Panc1 (cell line): ENCODE results near the gene AEBP1. TPM values are rescaled to one million over a fixed set of nuclear protein-coding genes. Genes with fewer than 3 reads are reported as not detected.

Experiments
- ATAC-seq: fragments of 200-7000 bp; cut with Tn5 transposase; 2 replicates; pipeline ENCODE4 v1.9.1; 2020; ENCODE audit warnings: mild to moderate bottlenecking, moderate library complexity
- Bru-seq: library from RNA; stranded (reverse); fragments of 400-500 nt; gene quantifications from one replicate; lab custom pipeline; 2021; lab: Mats Ljungman, UMichigan
- BruChase-seq, 2 experiments: library from RNA; stranded (reverse); fragments of 400-500 nt; gene quantifications; one replicate each; lab custom pipeline; 2021; lab: Mats Ljungman, UMichigan
- BruUV-seq: library from RNA; stranded (reverse); fragments of 400-500 nt; replicated peaks from 2 replicates; lab custom pipeline; 2021; lab: Mats Ljungman, UMichigan
- CTCF ChIA-PET: fragments of 300-600 bp; sonication (Branson Sonifier 250); formaldehyde crosslinking; loops from one replicate; lab custom pipeline; 2022; ENCODE audit warnings: antibody characterized with exemption; lab: Charles Lee
- POLR2A ChIA-PET: fragments of 300-600 bp; sonication (Branson Sonifier 250); formaldehyde crosslinking; loops from one replicate; lab custom pipeline; 2022; ENCODE audit warnings: antibody characterized with exemption; lab: Charles Lee
- DNase-seq: peaks from one replicate; pipeline ENCODE4 v3.0.0-alpha.2; 2010; ENCODE audit warnings: low read depth, low spot score
- H3K27ac ChIP-seq: 2 replicates; pipeline ENCODE4 v1.5.1; 2011; ENCODE audit warnings: mild to moderate bottlenecking, low read length, inconsistent platforms
- H3K27me3 ChIP-seq: fragments of 200-500 bp; sonication (Bioruptor generic); 2 replicates; pipeline ENCODE4 v1.6.0; 2014; ENCODE audit warnings: low read length, inconsistent platforms; ENCODE audit not compliant: control insufficient read depth, insufficient read depth
- H3K36me3 ChIP-seq: fragments of 200-500 bp; sonication (Bioruptor generic); 2 replicates; pipeline ENCODE4 v1.5.1; 2014; ENCODE audit warnings: inconsistent platforms, mild to moderate bottlenecking, low read length, moderate library complexity; ENCODE audit not compliant: control insufficient read depth, insufficient read depth
- H3K4me1 ChIP-seq: 2 replicates; pipeline ENCODE4 v1.5.1; 2011; ENCODE audit warnings: inconsistent platforms, mild to moderate bottlenecking, low read length, moderate library complexity; ENCODE audit not compliant: control insufficient read depth, insufficient read depth
- H3K4me3 ChIP-seq, 2 experiments: 2 replicates each; pipeline ENCODE4 v1.5.1; 2011 to 2012; ENCODE audit warnings: low read depth in 2 of 2, low read length in 2 of 2, mild to moderate bottlenecking in 2 of 2, inconsistent platforms in 1 of 2, moderate library complexity in 1 of 2
- H3K9me3 ChIP-seq: fragments of 200-500 bp; sonication (Bioruptor generic); 2 replicates; pipeline ENCODE4 v1.5.1; 2014; ENCODE audit warnings: low read depth, mild to moderate bottlenecking, inconsistent platforms, low read length, moderate library complexity; ENCODE audit not compliant: control insufficient read depth, insufficient read depth
- POLR2AphosphoS5 ChIP-seq: IDR thresholded peaks from 2 replicates; pipeline ENCODE4 v1.6.1; 2012; ENCODE audit warnings: mild to moderate bottlenecking, low read depth, low read length, moderate library complexity
- REST ChIP-seq, 2 experiments: IDR thresholded peaks; 2 replicates each; pipeline ENCODE4 v1.6.1; 2011 to 2012; ENCODE audit warnings: low read depth in 2 of 2, control low read depth in 1 of 2, low read length in 1 of 2, mild to moderate bottlenecking in 1 of 2, moderate library complexity in 1 of 2; ENCODE audit not compliant: insufficient read depth in 1 of 2
- SIN3A ChIP-seq: IDR thresholded peaks from 2 replicates; pipeline ENCODE4 v1.6.1; 2012; ENCODE audit warnings: low read depth, mild to moderate bottlenecking, low read length, moderate library complexity, borderline replicate concordance; ENCODE audit not compliant: insufficient read depth
- TCF7L2 ChIP-seq: IDR thresholded peaks from 2 replicates; pipeline ENCODE4 v1.6.1; 2011; ENCODE audit warnings: mild to moderate bottlenecking, low read depth, low read length, inconsistent platforms
- in situ Hi-C: cut with HindIII; loops from 2 replicates; pipeline ENCODE4 v1.10.0; 2016; ENCODE audit warnings: low sequenced_read_pairs, low pct_unique_long_range_greater_than_20kb
- intact Hi-C: fragments of 100-400 bp; cut with micrococcal nuclease; formaldehyde crosslinking; loops from one replicate; pipeline ENCODE4 v1.10.0; 2022; ENCODE audit not compliant: unreplicated experiment
- long read RNA-seq: library from polyadenylated mRNA; unstranded; transcript quantifications from one replicate; pipeline ENCODE4 v2.0.0, GENCODE V29; 2021; ENCODE audit not compliant: unreplicated experiment
- polyA plus RNA-seq: library from polyadenylated mRNA; unstranded; fragments of >200 nt; gene quantifications from one replicate; pipeline ENCODE4 v1.2.1, GENCODE V29; 2012; ENCODE audit warnings: missing spikeins; ENCODE audit not compliant: insufficient read length
- total RNA-seq: library from RNA; stranded (reverse); gene quantifications from one replicate; pipeline ENCODE4 v1.2.1, GENCODE V29; 2021; ENCODE audit not compliant: unreplicated experiment
- TF ChIP-seq, protein P1 (sequence below): fragments of 450-650 bp; IDR thresholded peaks from 2 replicates; pipeline ENCODE4 v1.5.1; 2017; ENCODE audit warnings: mild to moderate bottlenecking

AEBP1 gene
- total RNA-seq (0.62 TPM), Bru-seq, nascent RNA (percentile 8 among the genes with signal in this experiment), BruChase-seq, experiment 1, labeled RNA remaining after a 2-hour chase (percentile 16 among the genes with signal in this experiment), BruChase-seq, experiment 2, labeled RNA remaining after a 6-hour chase (percentile 19 among the genes with signal in this experiment)
- 1.2 TPM for polyA plus RNA-seq
- long read RNA-seq = 0 reads

- no peak within 1 kb of the TSS for H3K27ac ChIP-seq
- intact Hi-C loops = no loop called here
- no peaks in the 10 kb centered on the region for H3K9me3 ChIP-seq
- H3K4me3 ChIP-seq = peak within 1 kb of the TSS in 1 of 2 experiments; percentile 30; a peak in 1 of 4 replicates
- BruUV-seq = no TSS peak
- no peaks in the 10 kb centered on the region for H3K36me3 ChIP-seq
- ChIA-PET POLR2A (no interaction called here), CTCF (no interaction called here)
- TF ChIP-seq, protein P1, sequence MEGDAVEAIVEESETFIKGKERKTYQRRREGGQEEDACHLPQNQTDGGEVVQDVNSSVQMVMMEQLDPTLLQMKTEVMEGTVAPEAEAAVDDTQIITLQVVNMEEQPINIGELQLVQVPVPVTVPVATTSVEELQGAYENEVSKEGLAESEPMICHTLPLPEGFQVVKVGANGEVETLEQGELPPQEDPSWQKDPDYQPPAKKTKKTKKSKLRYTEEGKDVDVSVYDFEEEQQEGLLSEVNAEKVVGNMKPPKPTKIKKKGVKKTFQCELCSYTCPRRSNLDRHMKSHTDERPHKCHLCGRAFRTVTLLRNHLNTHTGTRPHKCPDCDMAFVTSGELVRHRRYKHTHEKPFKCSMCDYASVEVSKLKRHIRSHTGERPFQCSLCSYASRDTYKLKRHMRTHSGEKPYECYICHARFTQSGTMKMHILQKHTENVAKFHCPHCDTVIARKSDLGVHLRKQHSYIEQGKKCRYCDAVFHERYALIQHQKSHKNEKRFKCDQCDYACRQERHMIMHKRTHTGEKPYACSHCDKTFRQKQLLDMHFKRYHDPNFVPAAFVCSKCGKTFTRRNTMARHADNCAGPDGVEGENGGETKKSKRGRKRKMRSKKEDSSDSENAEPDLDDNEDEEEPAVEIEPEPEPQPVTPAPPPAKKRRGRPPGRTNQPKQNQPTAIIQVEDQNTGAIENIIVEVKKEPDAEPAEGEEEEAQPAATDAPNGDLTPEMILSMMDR = no peak
- DNase-seq (no peak), ATAC-seq (no peak)
- H3K27me3 ChIP-seq = no peaks in the 10 kb centered on the region
- peaks cover 12% of the 10 kb centered on the region; the same call in 1 of the 2 replicates for H3K4me1 ChIP-seq
- in situ Hi-C loops = no loop called here
Measured at GRCh38 chr7:44103923-44104859, at the start of gene AEBP1. TSS of gene AEBP1 (plus strand) at chr7:44104345. CDS start at chr7:44104666, 321 bp downstream.

GRCh38 chr7:44056681-44057080 is 47.5 kb upstream of the AEBP1 start:
- intact Hi-C loops (no loop called here), in situ Hi-C loops (no loop called here)
- Histone ChIP-seq H3K36me3 (peaks cover 12% of the 10 kb centered on the region; the same call in 1 of the 2 replicates), H3K4me3 (no peak overlapping the region), H3K27me3 (no peaks in the 10 kb centered on the region), H3K27ac (no peak overlapping the region), H3K4me1 (no peaks in the 10 kb centered on the region), H3K9me3 (no peaks in the 10 kb centered on the region)
- ATAC-seq (no peak), DNase-seq (no peak)
- POLR2A ChIA-PET = no interaction called here
- CTCF ChIA-PET = no interaction called here
- TF ChIP-seq SIN3A (no peak), TCF7L2 (no peak), POLR2AphosphoS5 (no peak), REST (IDR thresholded peaks at IDR 0.05; ENCODE audit: insufficient read depth in 1 of 2, low read depth in 2 of 2, low read length in 1 of 2) (no peak)
- TF ChIP-seq, protein P1 = no peak
- BruUV-seq = no TSS peak
